HCT116 (cell line): ENCODE data around the gene ERC2. TPM values are rescaled to one million over a fixed set of nuclear protein-coding genes. Genes with fewer than 3 reads are reported as not detected.

Experiments
- ATAC-seq: fragments of 200-7000 bp; cut with Tn5 transposase; 2 replicates; pipeline ENCODE4 v1.9.1; 2020; ENCODE audit warnings: mild to moderate bottlenecking, moderate library complexity
- BruUV-seq: library from RNA; stranded (reverse); fragments of 400-500 nt; replicated peaks from 2 replicates; lab custom pipeline; 2021; lab: Mats Ljungman, UMichigan
- CTCF ChIA-PET: fragments of 300-600 bp; sonication (Branson Sonifier 250); formaldehyde crosslinking; loops from one replicate; lab custom pipeline; 2021; ENCODE audit warnings: antibody characterized with exemption; lab: Charles Lee
- POLR2A ChIA-PET: fragments of 300-600, 350-600 bp; sonication (Branson Sonifier 250); formaldehyde crosslinking; loops from one replicate; lab custom pipeline; 2021; ENCODE audit warnings: antibody characterized with exemption; lab: Charles Lee
- RAD21 ChIA-PET, 2 experiments: fragments of 300-600 bp; sonication (Branson Sonifier 250); formaldehyde crosslinking; loops; one replicate each; lab custom pipeline; 2023; ENCODE audit warnings: low total read pairs in 2 of 2; ENCODE audit not compliant: uncharacterized antibody in 2 of 2, unreplicated experiment in 2 of 2, low non-redundant PET in 1 of 2; lab: Charles Lee
- DNase-seq: peaks from one replicate; pipeline ENCODE4 v3.0.0-alpha.2; 2010; ENCODE audit warnings: low read depth, low spot score
- H2AFZ ChIP-seq: fragments of 200-600 bp; shearing (Covaris generic), sonication (generic); 2 replicates; pipeline ENCODE4 v1.6.1; 2017; ENCODE audit warnings: low read depth, mixed run types, mixed read lengths, antibody characterized with exemption, low read length; ENCODE audit not compliant: poor library complexity, severe bottlenecking
- H3K27ac ChIP-seq: 2 replicates; pipeline ENCODE4 v1.5.1; 2012; ENCODE audit warnings: low read depth, low read length
- H3K27me3 ChIP-seq: fragments of 200-600 bp; sonication (generic); 2 replicates; pipeline ENCODE4 v1.6.1; 2016; ENCODE audit warnings: mixed run types, low read length, mixed read lengths; ENCODE audit not compliant: insufficient read depth
- H3K36me3 ChIP-seq, 2 experiments: fragments of 200-500 bp in 1 of 2; fragments of 200-600 bp in 1 of 2; sonication (Bioruptor generic) in 1 of 2; sonication (generic) in 1 of 2; 2 replicates each; pipeline versions ENCODE4 v1.5.1 to v1.6.1; 2014 to 2016; ENCODE audit warnings: low read length in 2 of 2, inconsistent platforms in 1 of 2, mixed read lengths in 1 of 2, mixed run types in 1 of 2; ENCODE audit not compliant: insufficient read depth in 2 of 2, control insufficient read depth in 1 of 2
- H3K4me1 ChIP-seq, 2 experiments: fragments of 200-600 bp in 1 of 2; sonication (generic) in 1 of 2; 2 replicates each; pipeline versions ENCODE4 v1.5.1 to v1.6.1; 2012 to 2017; ENCODE audit warnings: low read length in 2 of 2, inconsistent platforms in 1 of 2, mild to moderate bottlenecking in 1 of 2, mixed read lengths in 1 of 2, mixed run types in 1 of 2, moderate library complexity in 1 of 2; ENCODE audit not compliant: insufficient read depth in 2 of 2, control insufficient read depth in 1 of 2
- H3K4me2 ChIP-seq: fragments of 200-600 bp; sonication (generic); 2 replicates; pipeline ENCODE4 v1.6.1; 2017; ENCODE audit warnings: mixed run types, low read length, mixed read lengths
- H3K4me3 ChIP-seq, 2 experiments: fragments of 200-600 bp in 1 of 2; sonication (generic) in 1 of 2; replicated peaks in 1 of 2; 2 replicates each; pipeline ENCODE4 v1.5.1; 2011 to 2016; ENCODE audit warnings: low read length in 2 of 2, control low read depth in 1 of 2, low read depth in 1 of 2, mild to moderate bottlenecking in 1 of 2, mixed read lengths in 1 of 2, mixed run types in 1 of 2
- H3K79me2 ChIP-seq: fragments of 200-600 bp; sonication (generic); 2 replicates; pipeline ENCODE4 v1.6.1; 2017; ENCODE audit warnings: mild to moderate bottlenecking, mixed run types, low read length, moderate library complexity, mixed read lengths; ENCODE audit not compliant: insufficient read depth
- H3K9ac ChIP-seq: fragments of 200-600 bp; sonication (generic); 2 replicates; pipeline ENCODE4 v1.6.1; 2016; ENCODE audit warnings: low read length, mixed read lengths
- H3K9me2 ChIP-seq: fragments of 200-600 bp; sonication (generic), shearing (Covaris generic); 2 replicates; pipeline ENCODE4 v1.6.1; 2017; ENCODE audit warnings: mixed run types, mild to moderate bottlenecking, moderate library complexity; ENCODE audit not compliant: insufficient read depth
- H3K9me3 ChIP-seq, 2 experiments: fragments of 200-500 bp in 1 of 2; fragments of 200-600 bp in 1 of 2; sonication (Bioruptor generic) in 1 of 2; sonication (generic) in 1 of 2; 2 replicates each; pipeline ENCODE4 v1.6.1; 2014 to 2017; ENCODE audit warnings: low read length in 2 of 2, mixed read lengths in 2 of 2, inconsistent platforms in 1 of 2, low read depth in 1 of 2, mild to moderate bottlenecking in 1 of 2, mixed run types in 1 of 2, moderate library complexity in 1 of 2; ENCODE audit not compliant: control insufficient read depth in 1 of 2, insufficient read depth in 1 of 2
- H4K20me1 ChIP-seq: fragments of 200-600 bp; sonication (generic), shearing (Covaris generic); 2 replicates; pipeline ENCODE4 v1.6.1; 2017; ENCODE audit warnings: mixed run types, mild to moderate bottlenecking, moderate library complexity; ENCODE audit not compliant: insufficient read depth
- EZH2phosphoT487 ChIP-seq: fragments of 200-600 bp; IDR thresholded peaks from 2 replicates; pipeline ENCODE4 v1.6.1; 2018; ENCODE audit warnings: antibody characterized with exemption, borderline replicate concordance
- FOSL1 ChIP-seq: IDR thresholded peaks from 2 replicates; pipeline ENCODE4 v1.6.1; 2012; ENCODE audit warnings: low read depth
- JUND ChIP-seq: IDR thresholded peaks from 2 replicates; pipeline ENCODE4 v1.6.1; 2012
- MAX ChIP-seq: IDR thresholded peaks from 2 replicates; pipeline ENCODE4 v1.6.1; 2012
- REST ChIP-seq: IDR thresholded peaks from 2 replicates; pipeline ENCODE4 v1.6.1; 2012; ENCODE audit warnings: low read depth
- SIN3A ChIP-seq: IDR thresholded peaks from 2 replicates; pipeline ENCODE4 v1.6.1; 2012; ENCODE audit warnings: low read depth
- SP1 ChIP-seq: IDR thresholded peaks from 2 replicates; pipeline ENCODE4 v1.6.1; 2012; ENCODE audit warnings: low read depth
- SRF ChIP-seq: IDR thresholded peaks from 2 replicates; pipeline ENCODE4 v1.6.1; 2012; ENCODE audit warnings: low read depth
- intact Hi-C: fragments of 100-400 bp; cut with micrococcal nuclease; formaldehyde crosslinking; loops from 2 replicates; pipeline ENCODE4 v1.10.0; 2022
- total RNA-seq: library from RNA; stranded (reverse); gene quantifications from one replicate; pipeline ENCODE4 v1.2.1, GENCODE V29; 2021; ENCODE audit not compliant: unreplicated experiment

ERC2 gene
- total RNA-seq, 1 experiment from 2014 or later = not detected

GRCh38 chr3:55891106-55891505 lies 577.2 kb downstream of the ERC2 start:
- Histone ChIP-seq H3K4me1 (no peaks in the 10 kb centered on the region), H2AFZ (no peak overlapping the region), H3K79me2 (no peaks in the 10 kb centered on the region), H3K4me3 (no peak overlapping the region), H3K27ac (no peak overlapping the region), H3K4me2 (no peak overlapping the region), H3K36me3 (no peaks in the 10 kb centered on the region; a peak in 1 of 4 replicates), H4K20me1 (no peaks in the 10 kb centered on the region), H3K27me3 (no peaks in the 10 kb centered on the region), H3K9me3 (peaks cover 0 to 10% of the 10 kb centered on the region in 2 experiments; a peak in 1 of 4 replicates), H3K9me2 (no peaks in the 10 kb centered on the region), H3K9ac (no peak overlapping the region)
- DNase-seq = no peak
- BruUV-seq = no TSS peak
- ATAC-seq = no peak
- intact Hi-C loops = no loop called here
- ChIA-PET RAD21 (no interaction called here), CTCF (no interaction called here), POLR2A (no interaction called here)
- TF ChIP-seq EZH2phosphoT487 = no peak
- TF ChIP-seq SRF = no peak
- no peak for TF ChIP-seq REST
- no peak for TF ChIP-seq SP1
- TF ChIP-seq SIN3A = no peak
- TF ChIP-seq MAX = no peak
- no peak for TF ChIP-seq JUND
- TF ChIP-seq FOSL1 = no peak
